ENCODE results near the gene ASB4.

DNA sequence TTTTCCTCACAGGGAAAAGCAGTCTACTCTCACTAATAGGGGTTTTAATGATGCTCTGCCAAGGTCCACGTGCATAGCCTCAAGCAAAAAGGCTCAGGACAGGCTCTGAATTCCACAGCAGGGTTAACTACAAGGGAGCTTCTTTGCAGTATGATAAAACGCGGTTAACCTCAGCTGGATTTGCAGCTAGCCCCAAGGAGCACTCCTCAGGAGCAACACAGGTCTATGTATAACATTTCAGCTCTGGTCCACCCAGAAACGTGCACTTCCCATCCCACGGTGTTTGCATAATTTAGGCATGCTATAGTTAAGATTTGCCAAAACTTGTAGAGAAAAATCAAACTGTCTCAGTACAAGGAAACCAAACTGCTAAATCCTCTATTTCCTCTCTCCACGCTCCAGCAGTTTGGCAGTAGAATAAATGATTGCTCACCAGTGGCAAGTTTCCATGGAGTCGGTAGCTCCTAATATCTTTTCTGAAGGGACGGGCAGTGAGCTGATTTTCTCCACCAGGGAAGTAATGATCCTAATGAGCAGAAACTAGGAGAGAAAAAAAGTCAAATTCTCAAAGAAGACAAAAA is 13.1 kb upstream of the ASB4 start:
- TF ChIP-seq, protein P1, sequence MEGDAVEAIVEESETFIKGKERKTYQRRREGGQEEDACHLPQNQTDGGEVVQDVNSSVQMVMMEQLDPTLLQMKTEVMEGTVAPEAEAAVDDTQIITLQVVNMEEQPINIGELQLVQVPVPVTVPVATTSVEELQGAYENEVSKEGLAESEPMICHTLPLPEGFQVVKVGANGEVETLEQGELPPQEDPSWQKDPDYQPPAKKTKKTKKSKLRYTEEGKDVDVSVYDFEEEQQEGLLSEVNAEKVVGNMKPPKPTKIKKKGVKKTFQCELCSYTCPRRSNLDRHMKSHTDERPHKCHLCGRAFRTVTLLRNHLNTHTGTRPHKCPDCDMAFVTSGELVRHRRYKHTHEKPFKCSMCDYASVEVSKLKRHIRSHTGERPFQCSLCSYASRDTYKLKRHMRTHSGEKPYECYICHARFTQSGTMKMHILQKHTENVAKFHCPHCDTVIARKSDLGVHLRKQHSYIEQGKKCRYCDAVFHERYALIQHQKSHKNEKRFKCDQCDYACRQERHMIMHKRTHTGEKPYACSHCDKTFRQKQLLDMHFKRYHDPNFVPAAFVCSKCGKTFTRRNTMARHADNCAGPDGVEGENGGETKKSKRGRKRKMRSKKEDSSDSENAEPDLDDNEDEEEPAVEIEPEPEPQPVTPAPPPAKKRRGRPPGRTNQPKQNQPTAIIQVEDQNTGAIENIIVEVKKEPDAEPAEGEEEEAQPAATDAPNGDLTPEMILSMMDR (IDR thresholded peaks at IDR 0.05; ENCODE audit: low read depth, low read length) = no peak
- TF ChIP-seq EZH2phosphoT487 (IDR thresholded peaks at IDR 0.05; ENCODE audit: low read depth) = no peak

Data from OCI-LY3 (cell line).